Brain microvascular endothelial cell (primary cell): ENCODE results near the gene MXRA8.

ENCODE experiments used
- DNase-seq: peaks from one replicate; pipeline ENCODE4 v3.0.0-alpha.2; 2020
- H3K27ac ChIP-seq: fragments of 250-450 bp; sonication (Bioruptor Pico); 2 replicates; pipeline ENCODE4 v1.5.1; 2020; ENCODE audit warnings: mild to moderate bottlenecking, moderate library complexity
- H3K27me3 ChIP-seq: fragments of 250-450 bp; sonication (Bioruptor Pico); replicated peaks from 2 replicates; pipeline ENCODE4 v1.5.1; 2020; ENCODE audit warnings: mild to moderate bottlenecking
- H3K36me3 ChIP-seq: fragments of 250-450 bp; sonication (Bioruptor Pico); replicated peaks from 2 replicates; pipeline ENCODE4 v1.5.1; 2020; ENCODE audit warnings: mild to moderate bottlenecking
- H3K4me3 ChIP-seq: 2 replicates; pipeline ENCODE4 v1.5.1; 2011; ENCODE audit warnings: low read depth, mild to moderate bottlenecking, control low read depth, low read length, moderate library complexity
- in situ Hi-C: cut with HindIII; loops from 2 replicates; pipeline ENCODE4 v1.10.0; 2017; ENCODE audit warnings: low sequenced_read_pairs, low pct_ligation_motif_present
- TF ChIP-seq, protein P1 (sequence below): IDR thresholded peaks from 2 replicates; pipeline ENCODE4 v1.5.1; 2011; ENCODE audit warnings: low read depth, mild to moderate bottlenecking, moderate library complexity, low read length, control low read depth, inconsistent platforms; ENCODE audit errors: missing control alignments

The MXRA8 gene

DNA sequence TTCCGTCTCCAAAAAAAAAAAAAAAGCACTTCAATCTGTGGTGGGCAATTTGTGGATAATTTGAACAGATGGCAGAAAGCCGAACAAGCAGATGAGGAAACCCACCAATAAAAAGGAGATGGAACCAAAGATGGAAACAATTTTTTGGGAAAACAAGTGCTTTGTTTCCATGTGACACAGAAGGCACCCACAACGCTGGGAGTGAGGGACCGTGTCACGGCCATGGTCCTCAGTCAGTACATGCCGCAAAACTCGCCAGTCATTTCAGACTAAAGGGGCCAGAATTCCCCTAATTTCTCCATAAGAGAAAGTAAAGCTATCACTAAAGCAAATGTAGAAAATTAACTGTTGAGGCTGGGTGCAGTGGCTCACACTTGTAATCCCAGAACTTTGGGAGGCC, 35.8 kb upstream of the MXRA8 start:
- Histone ChIP-seq H3K27me3 (no peaks in the 10 kb centered on the region), H3K36me3 (peaks cover 71% of the 10 kb centered on the region), H3K27ac (no peak overlapping the region), H3K4me3 (no peak overlapping the region)
- TF ChIP-seq, protein P1, sequence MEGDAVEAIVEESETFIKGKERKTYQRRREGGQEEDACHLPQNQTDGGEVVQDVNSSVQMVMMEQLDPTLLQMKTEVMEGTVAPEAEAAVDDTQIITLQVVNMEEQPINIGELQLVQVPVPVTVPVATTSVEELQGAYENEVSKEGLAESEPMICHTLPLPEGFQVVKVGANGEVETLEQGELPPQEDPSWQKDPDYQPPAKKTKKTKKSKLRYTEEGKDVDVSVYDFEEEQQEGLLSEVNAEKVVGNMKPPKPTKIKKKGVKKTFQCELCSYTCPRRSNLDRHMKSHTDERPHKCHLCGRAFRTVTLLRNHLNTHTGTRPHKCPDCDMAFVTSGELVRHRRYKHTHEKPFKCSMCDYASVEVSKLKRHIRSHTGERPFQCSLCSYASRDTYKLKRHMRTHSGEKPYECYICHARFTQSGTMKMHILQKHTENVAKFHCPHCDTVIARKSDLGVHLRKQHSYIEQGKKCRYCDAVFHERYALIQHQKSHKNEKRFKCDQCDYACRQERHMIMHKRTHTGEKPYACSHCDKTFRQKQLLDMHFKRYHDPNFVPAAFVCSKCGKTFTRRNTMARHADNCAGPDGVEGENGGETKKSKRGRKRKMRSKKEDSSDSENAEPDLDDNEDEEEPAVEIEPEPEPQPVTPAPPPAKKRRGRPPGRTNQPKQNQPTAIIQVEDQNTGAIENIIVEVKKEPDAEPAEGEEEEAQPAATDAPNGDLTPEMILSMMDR: no peak
- in situ Hi-C loops: no loop called here
- no peak for DNase-seq

GRCh38 chr1:1393428-1393827, 35.1 kb upstream of the MXRA8 start:
- Histone ChIP-seq H3K27ac (no peak overlapping the region), H3K27me3 (no peaks in the 10 kb centered on the region), H3K4me3 (no peak overlapping the region), H3K36me3 (peaks cover 78% of the 10 kb centered on the region)
- DNase-seq: no peak
- in situ Hi-C loops: no loop called here
- TF ChIP-seq, protein P1: no peak

- no peaks in the 10 kb centered on the region for H3K27me3 ChIP-seq
- H3K27ac ChIP-seq: no peak overlapping the region
- peaks cover 82% of the 10 kb centered on the region for H3K36me3 ChIP-seq
- no peak overlapping the region for H3K4me3 ChIP-seq
- DNase-seq: no peak
- TF ChIP-seq, protein P1: no peak
- in situ Hi-C loops: no loop called here
Observed at GRCh38 chr1:1393014-1393413, 34.7 kb upstream of the MXRA8 start.

DNA sequence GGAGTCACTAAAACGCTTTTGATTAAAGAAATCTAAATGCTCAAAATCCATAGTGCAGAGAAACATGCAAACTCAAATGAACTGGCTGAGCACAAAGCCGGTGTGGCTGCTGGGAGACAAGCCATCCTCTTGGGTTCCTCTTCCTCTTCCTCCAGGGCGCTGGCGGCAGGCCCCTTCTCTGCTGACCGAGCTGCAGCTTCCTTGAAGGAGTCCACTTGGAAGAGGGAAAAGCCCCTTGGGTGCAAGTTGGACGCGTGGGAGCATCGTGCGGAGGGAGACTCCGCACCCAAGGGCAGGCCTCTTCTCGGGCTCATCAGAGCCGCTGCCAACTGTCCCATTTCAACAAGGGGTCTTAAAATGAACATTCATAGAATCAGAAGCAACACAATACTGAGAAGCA, 32.9 kb upstream of the MXRA8 start:
- peaks cover 92% of the 10 kb centered on the region for H3K36me3 ChIP-seq
- no peaks in the 10 kb centered on the region for H3K27me3 ChIP-seq
- H3K4me3 ChIP-seq: no peak overlapping the region
- TF ChIP-seq, protein P1: no peak
- DNase-seq: no peak
- in situ Hi-C loops: no loop called here
- no peak overlapping the region for H3K27ac ChIP-seq

DNA sequence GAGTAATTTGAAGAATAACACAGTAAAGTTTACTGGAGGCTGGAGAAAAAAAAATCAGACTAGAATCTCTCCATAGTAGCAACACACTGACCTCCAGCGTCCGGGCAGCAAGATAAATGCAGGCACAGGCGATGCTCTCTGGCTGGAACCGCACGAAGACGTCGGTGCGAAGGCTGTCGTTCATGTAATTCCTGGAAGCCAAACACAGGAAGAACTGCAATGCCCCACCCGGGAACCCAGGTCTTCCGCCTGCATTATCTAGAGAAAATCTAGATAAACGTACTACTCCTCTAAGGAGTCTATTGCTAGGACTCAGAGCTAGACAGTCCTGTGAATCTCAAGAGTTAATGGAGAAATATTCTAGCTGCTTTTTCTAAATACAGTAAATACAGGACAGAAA, 32.3 kb upstream of the MXRA8 start:
- no peaks in the 10 kb centered on the region for H3K27me3 ChIP-seq
- H3K27ac ChIP-seq: no peak overlapping the region
- TF ChIP-seq, protein P1: no peak
- no peak overlapping the region for H3K4me3 ChIP-seq
- H3K36me3 ChIP-seq: peaks cover 95% of the 10 kb centered on the region
- DNase-seq: no peak
- in situ Hi-C loops: no loop called here

- Histone ChIP-seq H3K4me3 (no peak overlapping the region), H3K27me3 (no peaks in the 10 kb centered on the region), H3K36me3 (peaks cover 76% of the 10 kb centered on the region), H3K27ac (no peak overlapping the region)
- TF ChIP-seq, protein P1: no peak
- in situ Hi-C loops: no loop called here
- DNase-seq: no peak
Observed at GRCh38 chr1:1388078-1388472, 29.7 kb upstream of the MXRA8 start.
